VCaP (cell line): ENCODE results near the gene GOLGA7B.

Experiments used
- H3K27ac ChIP-seq: fragments of 450-650 bp; 2 replicates; pipeline ENCODE4 v1.5.1; 2017
- TF ChIP-seq, protein P1 (sequence below): fragments of 450-650 bp; conservative IDR thresholded peaks from 2 replicates; pipeline ENCODE4 v1.5.1; 2017; ENCODE audit warnings: mild to moderate bottlenecking, moderate library complexity

The GOLGA7B gene

DNA sequence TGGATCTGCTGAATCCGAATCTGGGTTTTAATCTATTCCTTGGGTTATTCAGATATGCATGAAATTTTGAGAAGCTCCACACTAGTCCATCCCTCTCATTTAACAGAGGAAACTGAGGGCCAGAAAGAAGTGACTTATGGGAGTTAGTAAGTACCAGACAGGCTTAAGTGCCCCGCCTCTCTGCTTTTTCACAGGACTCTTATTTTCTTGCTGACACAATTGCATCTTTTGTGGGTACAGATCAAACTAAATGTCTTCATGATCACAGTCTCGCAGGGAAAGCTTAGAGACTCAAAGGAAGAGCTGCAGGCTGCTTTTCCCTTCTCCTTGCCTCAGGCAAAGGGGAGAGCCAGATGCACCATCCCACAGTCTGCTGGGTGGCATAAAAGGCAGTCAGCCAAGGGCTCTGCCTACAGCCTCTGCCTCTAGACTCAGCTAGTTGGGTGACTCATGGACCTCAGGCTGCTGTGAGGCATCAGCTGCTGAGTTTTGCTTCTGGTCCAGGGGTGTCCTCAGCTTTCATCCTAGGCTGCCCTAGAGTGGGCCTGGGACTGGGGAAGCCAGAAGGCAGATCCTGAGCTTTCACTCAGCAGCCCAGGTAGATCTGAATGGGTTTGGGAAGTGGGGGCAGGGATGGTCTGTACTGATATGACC lies 11.6 kb downstream of the GOLGA7B start:
- TF ChIP-seq, protein P1, sequence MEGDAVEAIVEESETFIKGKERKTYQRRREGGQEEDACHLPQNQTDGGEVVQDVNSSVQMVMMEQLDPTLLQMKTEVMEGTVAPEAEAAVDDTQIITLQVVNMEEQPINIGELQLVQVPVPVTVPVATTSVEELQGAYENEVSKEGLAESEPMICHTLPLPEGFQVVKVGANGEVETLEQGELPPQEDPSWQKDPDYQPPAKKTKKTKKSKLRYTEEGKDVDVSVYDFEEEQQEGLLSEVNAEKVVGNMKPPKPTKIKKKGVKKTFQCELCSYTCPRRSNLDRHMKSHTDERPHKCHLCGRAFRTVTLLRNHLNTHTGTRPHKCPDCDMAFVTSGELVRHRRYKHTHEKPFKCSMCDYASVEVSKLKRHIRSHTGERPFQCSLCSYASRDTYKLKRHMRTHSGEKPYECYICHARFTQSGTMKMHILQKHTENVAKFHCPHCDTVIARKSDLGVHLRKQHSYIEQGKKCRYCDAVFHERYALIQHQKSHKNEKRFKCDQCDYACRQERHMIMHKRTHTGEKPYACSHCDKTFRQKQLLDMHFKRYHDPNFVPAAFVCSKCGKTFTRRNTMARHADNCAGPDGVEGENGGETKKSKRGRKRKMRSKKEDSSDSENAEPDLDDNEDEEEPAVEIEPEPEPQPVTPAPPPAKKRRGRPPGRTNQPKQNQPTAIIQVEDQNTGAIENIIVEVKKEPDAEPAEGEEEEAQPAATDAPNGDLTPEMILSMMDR = no peak
- H3K27ac ChIP-seq = no peak overlapping the region

DNA sequence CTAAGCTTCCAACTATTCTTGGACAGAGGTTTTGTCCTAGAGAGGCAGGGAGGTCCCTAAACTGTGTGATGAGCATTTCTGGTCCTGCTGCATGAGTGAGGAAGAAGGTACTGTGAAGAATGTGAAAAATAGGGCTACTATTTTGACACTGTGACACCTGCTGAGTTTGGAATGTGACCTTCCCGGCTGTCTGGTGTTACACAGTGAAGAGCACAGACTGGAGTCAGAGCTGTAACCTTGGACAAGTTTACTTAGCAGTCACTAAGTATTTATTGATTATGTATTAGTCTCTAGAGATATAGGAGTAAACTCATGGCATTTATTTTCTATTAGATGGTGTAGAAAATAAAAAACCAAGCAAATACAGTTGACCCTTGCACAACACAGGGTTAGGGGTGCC lies 12.3 kb downstream of the GOLGA7B start:
- no peak overlapping the region for H3K27ac ChIP-seq
- TF ChIP-seq, protein P1 = no peak

GRCh38 chr10:97863808-97864207 lies 14.2 kb downstream of the GOLGA7B start:
- TF ChIP-seq, protein P1 = no peak
- no peak overlapping the region for H3K27ac ChIP-seq

DNA sequence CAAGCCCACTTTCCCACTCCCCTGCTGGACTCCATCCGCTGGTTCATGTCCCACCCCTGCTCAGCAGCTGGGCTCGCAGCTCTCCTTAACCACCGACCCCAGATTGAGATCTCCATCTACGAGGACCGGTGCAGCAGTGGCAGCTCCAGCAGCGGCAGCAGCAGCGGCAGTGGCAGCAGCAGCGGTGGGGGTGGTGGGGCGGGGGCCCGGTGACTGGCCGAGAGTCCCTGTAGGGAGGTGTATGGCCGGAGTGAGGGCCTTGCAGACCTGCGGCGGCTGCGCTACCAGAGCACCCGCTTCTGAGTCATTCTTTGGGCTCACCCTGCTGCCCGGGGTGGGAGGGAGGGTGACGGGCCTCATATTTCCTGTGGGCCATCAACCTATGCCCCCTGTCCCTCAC lies 15.8 kb downstream of the GOLGA7B start:
- TF ChIP-seq, protein P1 = no peak
- no peak overlapping the region for H3K27ac ChIP-seq

DNA sequence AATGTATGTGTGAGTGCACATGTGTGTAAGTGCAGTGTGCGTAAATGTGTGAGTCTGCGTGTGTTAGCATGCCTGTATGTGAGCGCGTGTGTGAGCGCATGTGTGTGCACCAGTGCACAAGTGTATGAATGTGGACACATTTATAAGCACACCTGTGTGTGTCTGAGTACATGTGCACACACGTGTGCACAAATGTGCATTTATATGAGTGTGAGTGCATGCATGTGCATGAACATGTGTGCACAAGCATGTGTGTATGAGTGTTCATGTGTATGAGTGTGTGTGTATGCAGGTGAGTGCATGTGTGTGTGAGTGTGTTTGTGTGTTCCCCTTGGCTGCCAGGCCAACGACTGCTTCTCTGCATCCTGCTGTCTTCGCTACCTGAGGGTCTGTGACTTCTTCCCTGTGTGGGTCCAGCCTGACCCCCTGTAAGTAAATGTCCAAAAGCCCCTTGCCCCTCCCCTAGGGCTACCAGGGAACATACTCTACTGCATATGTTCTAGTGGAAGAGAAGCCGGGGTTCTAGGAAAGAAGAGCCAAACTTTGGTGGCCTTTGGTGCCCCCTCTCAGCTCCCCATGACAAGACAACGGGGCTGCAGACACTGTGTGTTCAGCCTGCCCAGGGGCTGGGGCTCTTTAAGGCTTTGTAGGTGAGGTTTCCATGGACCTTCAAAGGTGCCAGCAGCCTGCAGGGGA lies 17.0 kb downstream of the GOLGA7B start:
- TF ChIP-seq, protein P1 = no peak

GRCh38 chr10:97867220-97867800 lies 17.7 kb downstream of the GOLGA7B start:
- TF ChIP-seq, protein P1 = no peak
- H3K27ac ChIP-seq = no peak overlapping the region

More for the DNA sequence above, 17.0 kb downstream of the GOLGA7B start:
- no peak overlapping the region for H3K27ac ChIP-seq

- TF ChIP-seq, protein P1 = no peak
- no peak overlapping the region for H3K27ac ChIP-seq
Measured at GRCh38 chr10:97868134-97868685, 18.6 kb downstream of the GOLGA7B start.
